NCI-H2029 (cell line): ENCODE measurements around the gene OBP2A.
"Not testable (repeated sequence)": the region's sequence is repeated elsewhere in the genome, so short reads cannot be mapped to it uniquely, and the experiment has no call there.

ENCODE experiments used
- DNase-seq: peaks from one replicate; lab custom pipeline; 2025; lab: John Stamatoyannopoulos, UW

The OBP2A gene

GRCh38 chr9:135526730-135527571 is 19.0 kb upstream of the OBP2A start:
- no peak for DNase-seq

- not testable (repeated sequence) for DNase-seq
Observed at GRCh38 chr9:135528842-135529435, 17.0 kb upstream of the OBP2A start.

- no peak for DNase-seq
Observed at GRCh38 chr9:135530146-135530545, 15.8 kb upstream of the OBP2A start.

GRCh38 chr9:135531096-135531495 is 14.8 kb upstream of the OBP2A start:
- DNase-seq, result no peak

- DNase-seq, result no peak
Observed at GRCh38 chr9:135533113-135533512, 12.8 kb upstream of the OBP2A start.

- DNase-seq, result no peak
Observed at GRCh38 chr9:135533674-135534073, 12.3 kb upstream of the OBP2A start.

GRCh38 chr9:135534192-135534711 is 11.7 kb upstream of the OBP2A start:
- not testable (repeated sequence) for DNase-seq

GRCh38 chr9:135534826-135535225 is 11.1 kb upstream of the OBP2A start:
- not testable (repeated sequence) for DNase-seq

- not testable (repeated sequence) for DNase-seq
Observed at GRCh38 chr9:135535631-135536030, 10.3 kb upstream of the OBP2A start.

- no peak for DNase-seq
Observed at GRCh38 chr9:135536216-135536615, 9.7 kb upstream of the OBP2A start.

GRCh38 chr9:135543262-135543894 is 2.5 kb upstream of the OBP2A start:
- not testable (repeated sequence) for DNase-seq

- no peak for DNase-seq
Observed at GRCh38 chr9:135544981-135545635, 818 bp upstream of the OBP2A start.

GRCh38 chr9:135546792-135547617 is 1.1 kb downstream of the OBP2A start:
- not testable (repeated sequence) for DNase-seq

- DNase-seq, result no peak
Observed at GRCh38 chr9:135547756-135548736, 2.1 kb downstream of the OBP2A start.

GRCh38 chr9:135549478-135550343 is 3.8 kb downstream of the OBP2A start:
- not testable (repeated sequence) for DNase-seq

- DNase-seq, result no peak
Observed at GRCh38 chr9:135550344-135550918, 4.5 kb downstream of the OBP2A start.

- no peak for DNase-seq
Observed at GRCh38 chr9:135551031-135551430, 5.1 kb downstream of the OBP2A start.

- DNase-seq, result no peak
Observed at GRCh38 chr9:135551456-135551855, 5.5 kb downstream of the OBP2A start.
